Gastroesophageal sphincter (tissue), 4 donors: ENCODE results near the gene BMAL1. TPM values are rescaled to one million over a fixed set of nuclear protein-coding genes. Genes with fewer than 3 reads are reported as not detected.
"Not testable (repeated sequence)": the region's sequence is repeated elsewhere in the genome, so short reads cannot be mapped to it uniquely, and the experiment has no call there.

Experiments used
- ATAC-seq: fragments of 150-250 bp; one replicate; pipeline ENCODE4 v1.9.1; 2016; ENCODE audit warnings: mild to moderate bottlenecking, moderate library complexity
- H3K27ac ChIP-seq, 4 donors: fragments of 200-600 bp; sonication (generic) in 3 of 4; 1 replicate in 3 of 4; 2 replicates in 1 of 4; pipeline ENCODE4 v1.5.1; 2016 to 2019
- H3K27me3 ChIP-seq: fragments of 200-600 bp; sonication (generic); one replicate; pipeline ENCODE4 v1.5.1; 2019
- H3K36me3 ChIP-seq, 2 donors: fragments of 200-600 bp; sonication (generic); one replicate each; pipeline ENCODE4 v1.5.1; 2019; ENCODE audit warnings: control low read depth in 1 of 2
- H3K4me1 ChIP-seq, 3 donors: fragments of 200-600 bp; sonication (generic); 1 replicate in 2 of 3; 2 replicates in 1 of 3; pipeline ENCODE4 v1.5.1; 2016 to 2019; ENCODE audit warnings: control low read depth in 2 of 3
- H3K4me3 ChIP-seq, 2 donors: fragments of 200-600 bp; sonication (generic); one replicate each; pipeline ENCODE4 v1.5.1; 2019; ENCODE audit warnings: mild to moderate bottlenecking in 1 of 2, moderate library complexity in 1 of 2
- H3K9me3 ChIP-seq, 3 donors: fragments of 200-600 bp; sonication (generic); one replicate each; pipeline ENCODE4 v1.5.1; 2017 to 2019; ENCODE audit warnings: control low read depth in 2 of 3
- EP300 ChIP-seq: sonication (generic); formaldehyde crosslinking; IDR thresholded peaks from one replicate; pipeline ENCODE4 v1.6.1; 2017; ENCODE audit warnings: antibody characterized with exemption, mild to moderate bottlenecking
- POLR2A ChIP-seq, 2 donors: fragments of 450-650 bp; IDR thresholded peaks; one replicate each; pipeline ENCODE4 v1.6.1; 2017; ENCODE audit warnings: antibody characterized with exemption in 2 of 2, mild to moderate bottlenecking in 2 of 2, moderate library complexity in 1 of 2
- POLR2AphosphoS5 ChIP-seq: sonication (generic); formaldehyde crosslinking; IDR thresholded peaks from one replicate; pipeline ENCODE4 v1.6.1; 2017; ENCODE audit warnings: antibody characterized with exemption
- WGBS, 2 donors: methylation state at CpG; one replicate each; pipeline ENCODE4 v1.1.5; 2018; ENCODE audit warnings: low coverage in 1 of 2; 5-methylcytosine and 5-hydroxymethylcytosine counted together
- total RNA-seq, 4 donors: library from RNA; depleted of rRNA; stranded (reverse); fragments of >200 nt; gene quantifications; one replicate each; pipeline ENCODE4 v1.1.0, GENCODE V29; 2016
- TF ChIP-seq, protein P1 (sequence below), 4 experiments: fragments of 200-600 bp in 2 of 4; fragments of 450-650 bp in 2 of 4; sonication (generic) in 1 of 4; IDR thresholded peaks; one replicate each; pipeline ENCODE4 v1.5.1; 2017 to 2019; ENCODE audit warnings: antibody characterized with exemption in 4 of 4, mild to moderate bottlenecking in 2 of 4, moderate library complexity in 2 of 4

The BMAL1 gene
- total RNA-seq, 4 donors from 2014 or later: 32.2 to 38.4 (median 36.0) TPM

DNA sequence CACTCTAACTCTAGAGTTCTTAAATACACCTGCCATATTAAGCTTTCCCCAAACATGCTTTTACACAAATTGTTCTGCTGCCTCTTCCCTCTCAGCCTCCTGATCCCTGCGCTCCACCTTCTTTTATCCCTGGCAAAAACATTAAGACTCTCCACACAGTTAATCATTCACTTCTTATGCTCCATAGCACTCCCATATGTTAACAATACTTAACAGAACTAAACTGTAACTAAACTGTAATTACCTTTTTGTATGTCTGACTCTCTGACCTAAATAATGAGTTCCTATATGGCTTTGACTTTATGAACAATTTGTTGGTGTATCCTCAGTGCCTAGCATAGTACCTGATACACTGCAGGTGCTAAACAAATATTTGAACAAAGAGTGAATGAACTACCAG is 113.6 kb downstream of the BMAL1 start:
- H3K36me3 ChIP-seq: peaks cover 2 to 63% of the 10 kb centered on the region in 2 donors

DNA sequence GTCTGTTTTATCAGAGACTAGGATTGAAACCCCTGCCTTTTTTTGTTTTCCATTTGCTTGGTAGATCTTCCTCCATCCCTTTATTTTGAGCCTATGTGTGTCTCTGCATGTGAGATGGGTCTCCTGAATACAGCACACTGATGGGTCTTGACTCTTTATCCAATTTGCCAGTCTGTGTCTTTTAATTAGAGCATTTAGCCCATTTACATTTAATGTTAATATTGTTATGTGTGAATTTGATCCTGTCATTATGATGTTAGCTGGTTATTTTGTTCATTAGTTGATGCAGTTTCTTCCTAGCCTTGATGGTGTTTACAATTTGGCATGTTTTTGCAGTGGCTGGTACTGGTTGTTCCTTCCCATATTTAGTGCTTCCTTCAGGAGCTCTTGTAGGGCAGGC is 120.7 kb downstream of the BMAL1 start:
- peaks cover 0 to 40% of the 10 kb centered on the region in 2 donors for H3K36me3 ChIP-seq

More for the DNA sequence above, 113.6 kb downstream of the BMAL1 start:
- Histone ChIP-seq H3K27me3 (no peaks in the 10 kb centered on the region), H3K4me1 (no peaks in the 10 kb centered on the region), H3K9me3 (no peaks in the 10 kb centered on the region), H3K27ac (no peak overlapping the region), H3K4me3 (no peak overlapping the region)
- TF ChIP-seq, protein P1, sequence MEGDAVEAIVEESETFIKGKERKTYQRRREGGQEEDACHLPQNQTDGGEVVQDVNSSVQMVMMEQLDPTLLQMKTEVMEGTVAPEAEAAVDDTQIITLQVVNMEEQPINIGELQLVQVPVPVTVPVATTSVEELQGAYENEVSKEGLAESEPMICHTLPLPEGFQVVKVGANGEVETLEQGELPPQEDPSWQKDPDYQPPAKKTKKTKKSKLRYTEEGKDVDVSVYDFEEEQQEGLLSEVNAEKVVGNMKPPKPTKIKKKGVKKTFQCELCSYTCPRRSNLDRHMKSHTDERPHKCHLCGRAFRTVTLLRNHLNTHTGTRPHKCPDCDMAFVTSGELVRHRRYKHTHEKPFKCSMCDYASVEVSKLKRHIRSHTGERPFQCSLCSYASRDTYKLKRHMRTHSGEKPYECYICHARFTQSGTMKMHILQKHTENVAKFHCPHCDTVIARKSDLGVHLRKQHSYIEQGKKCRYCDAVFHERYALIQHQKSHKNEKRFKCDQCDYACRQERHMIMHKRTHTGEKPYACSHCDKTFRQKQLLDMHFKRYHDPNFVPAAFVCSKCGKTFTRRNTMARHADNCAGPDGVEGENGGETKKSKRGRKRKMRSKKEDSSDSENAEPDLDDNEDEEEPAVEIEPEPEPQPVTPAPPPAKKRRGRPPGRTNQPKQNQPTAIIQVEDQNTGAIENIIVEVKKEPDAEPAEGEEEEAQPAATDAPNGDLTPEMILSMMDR (IDR thresholded peaks at IDR 0.05): no peak
- no peak for TF ChIP-seq POLR2A (IDR thresholded peaks at IDR 0.05)
- ATAC-seq: no peak
- 86 to 91% methylated on average over 1 of the region's 1 CpG for WGBS, 2 donors

DNA sequence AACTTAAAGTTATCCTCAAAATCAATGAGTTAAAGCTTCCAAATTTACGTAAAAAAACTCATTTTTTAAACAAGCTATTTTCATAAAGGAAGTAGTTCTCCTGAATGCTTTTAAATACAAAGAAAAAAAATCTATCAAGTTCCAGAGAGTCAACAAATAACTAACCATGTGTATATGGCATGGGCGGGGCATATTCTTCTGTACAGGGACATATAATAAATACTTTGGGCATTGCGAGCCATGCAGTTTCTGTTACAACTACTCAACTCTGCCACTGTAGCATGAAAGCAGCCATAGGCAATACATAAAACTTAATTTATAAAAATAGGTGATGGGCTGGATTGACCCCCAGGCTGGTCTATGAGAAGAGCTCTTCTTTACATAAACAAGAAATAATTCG is 127.6 kb downstream of the BMAL1 start:
- no peak overlapping the region for H3K27ac ChIP-seq
- peaks cover 3 to 64% of the 10 kb centered on the region in 2 donors for H3K36me3 ChIP-seq
- no peaks in the 10 kb centered on the region for H3K4me1 ChIP-seq
- no peak for TF ChIP-seq EP300
- TF ChIP-seq, protein P1 (IDR thresholded peaks at IDR 0.05): no peak
- TF ChIP-seq POLR2A (IDR thresholded peaks at IDR 0.05): no peak
- no peak for TF ChIP-seq POLR2AphosphoS5
- H3K9me3 ChIP-seq: no peaks in the 10 kb centered on the region
- 90 to 100% methylated on average over 4 of the region's 4 CpGs for WGBS, 2 donors
- ATAC-seq: no peak
- H3K27me3 ChIP-seq: no peaks in the 10 kb centered on the region
- no peak overlapping the region for H3K4me3 ChIP-seq

More for the DNA sequence above, 120.7 kb downstream of the BMAL1 start:
- H3K27me3 ChIP-seq, ATAC-seq, H3K4me1 ChIP-seq, H3K4me3 ChIP-seq, H3K27ac ChIP-seq, H3K9me3 ChIP-seq: not testable (repeated sequence)

DNA sequence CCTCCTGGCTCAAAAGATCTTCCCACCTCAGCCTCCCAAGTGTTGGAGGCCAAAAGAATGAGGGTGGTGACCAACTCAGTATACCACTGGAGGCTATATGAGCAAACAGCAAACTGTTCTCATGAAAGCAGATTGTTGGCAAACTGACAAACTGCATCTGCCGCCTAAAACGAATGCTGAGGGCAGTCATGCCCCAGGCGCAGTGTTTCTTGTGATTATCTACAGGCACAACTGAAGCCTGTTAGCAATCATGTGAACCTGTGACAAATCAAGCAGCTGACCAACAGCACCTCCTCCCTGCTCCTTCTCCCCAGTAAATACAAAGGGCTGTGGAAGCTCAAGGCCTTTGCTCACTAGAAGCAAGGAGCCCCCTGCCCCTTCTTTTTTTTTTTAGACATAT is 137.6 kb downstream of the BMAL1 start:
- Histone ChIP-seq H3K9me3 (no peaks in the 10 kb centered on the region), H3K36me3 (peaks cover 0 to 64% of the 10 kb centered on the region in 2 donors), H3K27ac (no peak overlapping the region), H3K4me3 (no peak overlapping the region), H3K27me3 (no peaks in the 10 kb centered on the region), H3K4me1 (no peaks in the 10 kb centered on the region)
- no peak for ATAC-seq
- WGBS, 2 donors: 80 to 87% methylated on average over 3 of the region's 3 CpGs
- TF ChIP-seq, protein P1 (IDR thresholded peaks at IDR 0.05): no peak
- TF ChIP-seq POLR2A (IDR thresholded peaks at IDR 0.05): no peak
- TF ChIP-seq EP300: no peak
- no peak for TF ChIP-seq POLR2AphosphoS5

DNA sequence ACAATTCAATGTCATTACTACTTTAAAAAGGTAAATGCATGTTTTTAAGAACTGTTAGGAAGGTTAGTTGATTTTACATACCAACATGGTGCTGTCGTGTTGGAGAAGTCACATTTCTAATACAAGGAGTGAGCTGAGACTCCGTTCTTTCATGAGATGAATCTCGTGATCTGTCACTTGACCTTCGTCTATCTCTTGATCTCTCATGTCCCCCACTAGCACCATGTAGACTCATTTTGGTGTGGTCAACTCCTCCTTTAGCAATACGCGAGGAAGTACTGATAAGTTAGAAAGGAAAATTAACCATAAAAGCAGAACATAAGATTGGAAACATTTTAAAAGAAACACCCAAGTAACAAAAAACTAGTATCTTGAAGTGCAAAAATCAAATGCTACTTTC is 144.0 kb downstream of the BMAL1 start:
- WGBS, 2 donors: 86 to 94% methylated on average over 4 to 6 of the region's 6 CpGs
- H3K4me1 ChIP-seq: peaks cover 0 to 26% (median 3%) of the 10 kb centered on the region in 3 donors
- TF ChIP-seq POLR2AphosphoS5: no peak
- no peak for TF ChIP-seq EP300
- TF ChIP-seq, protein P1 (IDR thresholded peaks at IDR 0.05): no peak
- no peak for TF ChIP-seq POLR2A (IDR thresholded peaks at IDR 0.05)
- H3K4me3 ChIP-seq: no peak overlapping the region
- no peaks in the 10 kb centered on the region for H3K27me3 ChIP-seq
- ATAC-seq: no peak
- H3K27ac ChIP-seq: no peak overlapping the region
- H3K36me3 ChIP-seq: peaks cover 0 to 12% of the 10 kb centered on the region in 2 donors
- no peaks in the 10 kb centered on the region for H3K9me3 ChIP-seq
